Mucosa of stomach (tissue), 1 donor: ENCODE results near the gene BTNL8.

Experiments
- H3K27me3 ChIP-seq: one replicate; pipeline ENCODE4 v1.7.0; 2013; ENCODE audit warnings: mild to moderate bottlenecking, low read length; ENCODE audit not compliant: control insufficient read depth, insufficient read depth
- H3K36me3 ChIP-seq: one replicate; pipeline ENCODE4 v1.7.0; 2013; ENCODE audit warnings: low read length; ENCODE audit not compliant: control insufficient read depth, insufficient read depth
- H3K4me1 ChIP-seq: one replicate; pipeline ENCODE4 v1.7.0; 2013; ENCODE audit warnings: mild to moderate bottlenecking, low read length; ENCODE audit not compliant: control insufficient read depth, insufficient read depth
- H3K4me3 ChIP-seq: one replicate; pipeline ENCODE4 v1.7.0; 2013; ENCODE audit warnings: low read length
- H3K9ac ChIP-seq: one replicate; pipeline ENCODE4 v1.7.0; 2013; ENCODE audit warnings: mild to moderate bottlenecking, low read length, moderate library complexity
- H3K9me3 ChIP-seq: one replicate; pipeline ENCODE4 v1.7.0; 2013; ENCODE audit warnings: mild to moderate bottlenecking, low read length, moderate library complexity; ENCODE audit not compliant: control insufficient read depth
- donor health status: Pancreatic carcinoma.

The BTNL8 gene

GRCh38 chr5:180900178-180900577, 1.2 kb downstream of the BTNL8 start:
- Histone ChIP-seq H3K4me1 (peaks cover 19% of the 10 kb centered on the region), H3K36me3 (no peaks in the 10 kb centered on the region), H3K9me3 (no peaks in the 10 kb centered on the region), H3K27me3 (no peaks in the 10 kb centered on the region), H3K9ac (no peak overlapping the region), H3K4me3 (peak overlapping the region; percentile 29)

DNA sequence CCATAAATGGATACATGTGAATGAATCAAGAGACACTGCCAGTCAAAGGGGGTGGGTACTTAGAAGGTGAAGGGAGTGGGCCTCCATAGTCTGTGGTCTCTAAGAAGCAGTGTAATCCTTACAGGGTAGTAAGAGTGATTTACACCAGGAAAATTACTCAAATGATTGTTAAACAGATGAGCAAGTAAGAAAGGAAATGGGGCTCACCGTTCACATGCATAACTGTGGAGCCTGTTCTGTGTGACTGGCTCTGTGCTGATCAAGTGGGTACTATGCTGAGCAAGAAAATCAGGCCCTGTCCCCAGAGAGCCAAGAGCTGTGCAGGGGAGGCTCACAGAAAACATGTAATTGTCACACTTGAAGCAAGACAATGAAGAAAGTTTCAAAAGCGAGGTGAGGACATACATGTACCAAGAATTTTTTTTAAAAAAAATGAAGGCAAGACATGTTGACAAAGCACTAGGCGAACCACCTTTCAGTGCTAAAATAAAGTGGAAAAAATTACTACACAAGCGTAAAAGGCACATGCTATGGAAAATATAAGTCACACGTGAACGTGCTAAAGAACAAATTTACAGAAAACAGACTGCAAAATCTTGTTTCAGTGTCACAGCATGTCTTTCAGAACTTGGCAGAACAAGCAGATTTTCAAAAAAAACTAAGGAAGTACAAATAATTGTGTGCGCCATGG, 2.5 kb downstream of the BTNL8 start:
- peaks cover 19% of the 10 kb centered on the region for H3K4me1 ChIP-seq
- no peaks in the 10 kb centered on the region for H3K27me3 ChIP-seq
- no peaks in the 10 kb centered on the region for H3K9me3 ChIP-seq
- H3K4me3 ChIP-seq = no peak overlapping the region
- H3K36me3 ChIP-seq = no peaks in the 10 kb centered on the region
- H3K9ac ChIP-seq = no peak overlapping the region

GRCh38 chr5:180908400-180908799, 9.4 kb downstream of the BTNL8 start:
- Histone ChIP-seq H3K36me3 (no peaks in the 10 kb centered on the region), H3K9ac (no peak overlapping the region)

DNA sequence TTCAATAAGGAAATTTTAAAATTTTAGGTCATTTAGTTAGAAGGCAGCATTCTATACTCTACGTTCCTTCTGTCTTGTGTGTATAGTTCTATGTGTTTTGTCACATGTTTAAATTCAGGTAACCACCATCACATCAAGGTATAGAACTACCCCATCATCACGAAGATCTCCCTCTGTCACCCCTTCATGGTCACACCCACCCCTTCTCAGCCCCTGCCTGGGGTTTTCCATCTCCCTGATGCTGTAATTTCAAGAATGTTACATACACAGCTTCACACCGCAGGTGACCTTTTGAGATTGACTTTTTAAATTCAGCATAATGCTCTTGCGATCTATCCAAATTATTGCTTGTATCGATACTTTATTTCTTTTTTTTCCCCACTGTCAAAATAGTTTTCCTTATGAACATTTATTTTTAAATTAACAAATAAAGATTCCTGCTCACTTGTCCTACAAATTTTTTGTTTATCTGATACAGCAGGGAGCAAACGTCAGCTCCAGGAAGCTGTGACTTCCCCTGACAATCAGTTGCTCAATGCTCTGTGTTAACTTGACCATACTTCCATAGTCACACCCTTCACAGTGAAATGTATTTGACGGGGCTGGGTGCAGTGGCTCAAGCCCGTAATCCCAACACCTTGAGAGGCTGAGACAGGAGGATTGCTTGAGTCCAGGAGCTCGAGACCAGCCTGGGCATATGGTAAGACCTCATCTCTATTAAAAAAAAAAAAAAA, 10.2 kb downstream of the BTNL8 start:
- peaks cover 26% of the 10 kb centered on the region for H3K4me1 ChIP-seq
- H3K36me3 ChIP-seq = no peaks in the 10 kb centered on the region
- no peak overlapping the region for H3K9ac ChIP-seq
- H3K27me3 ChIP-seq = no peaks in the 10 kb centered on the region
- H3K9me3 ChIP-seq = no peaks in the 10 kb centered on the region
- H3K4me3 ChIP-seq = no peak overlapping the region

More at GRCh38 chr5:180908400-180908799, 9.4 kb downstream of the BTNL8 start:
- Histone ChIP-seq H3K9me3 (no peaks in the 10 kb centered on the region), H3K4me1 (peaks cover 26% of the 10 kb centered on the region), H3K27me3 (no peaks in the 10 kb centered on the region), H3K4me3 (no peak overlapping the region)

- H3K9ac ChIP-seq = no peak overlapping the region
- no peaks in the 10 kb centered on the region for H3K9me3 ChIP-seq
- no peaks in the 10 kb centered on the region for H3K36me3 ChIP-seq
- no peak overlapping the region for H3K4me3 ChIP-seq
- no peaks in the 10 kb centered on the region for H3K27me3 ChIP-seq
- H3K4me1 ChIP-seq = peaks cover 26% of the 10 kb centered on the region
These were observed 10.8 kb downstream of the BTNL8 start for GRCh38 chr5:180909782-180910181.

DNA sequence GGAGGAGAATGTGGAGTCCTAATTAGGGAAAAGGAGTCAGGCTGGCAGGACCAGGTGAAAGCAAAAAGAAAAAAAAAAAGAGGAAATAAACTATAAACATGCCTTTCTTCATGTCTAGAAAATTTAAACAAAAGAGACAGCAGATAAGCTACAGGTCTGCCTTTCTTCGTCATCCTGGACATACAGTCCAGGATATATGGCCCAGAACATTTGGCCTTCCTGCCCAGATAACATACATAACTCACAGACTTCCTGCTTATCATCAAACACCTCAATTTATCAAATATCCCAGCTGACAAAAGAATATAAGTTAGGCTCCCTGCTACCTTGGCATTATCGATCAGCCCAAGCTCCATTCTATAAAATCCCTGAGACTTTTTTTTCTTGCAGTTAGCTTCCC, 11.2 kb downstream of the BTNL8 start:
- no peaks in the 10 kb centered on the region for H3K9me3 ChIP-seq
- H3K9ac ChIP-seq = no peak overlapping the region

DNA sequence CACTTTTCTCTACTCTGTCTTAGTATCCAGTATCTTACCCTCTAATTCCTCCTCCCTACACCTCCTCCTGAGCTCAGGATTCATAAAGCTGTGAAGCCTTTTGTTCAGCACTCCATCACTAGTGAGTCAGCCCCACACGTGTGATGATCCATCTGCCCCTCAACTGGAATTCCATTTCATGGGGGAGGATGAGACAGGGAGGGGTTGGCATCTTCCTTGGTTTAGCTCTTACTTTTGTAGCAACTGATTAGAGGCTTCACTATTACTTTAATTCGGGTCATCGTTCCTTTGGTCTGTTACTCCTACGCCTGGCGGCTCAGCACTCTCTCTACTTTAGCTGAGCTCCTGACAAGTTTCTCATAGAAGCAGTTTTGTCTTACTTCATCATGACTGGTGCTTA, 11.8 kb downstream of the BTNL8 start:
- Histone ChIP-seq H3K4me1 (peaks cover 26% of the 10 kb centered on the region), H3K9ac (no peak overlapping the region), H3K9me3 (no peaks in the 10 kb centered on the region), H3K27me3 (no peaks in the 10 kb centered on the region), H3K4me3 (no peak overlapping the region), H3K36me3 (no peaks in the 10 kb centered on the region)

More for the DNA sequence above, 11.2 kb downstream of the BTNL8 start:
- H3K4me1 ChIP-seq = peaks cover 26% of the 10 kb centered on the region
- H3K4me3 ChIP-seq = no peak overlapping the region
- no peaks in the 10 kb centered on the region for H3K27me3 ChIP-seq
- no peaks in the 10 kb centered on the region for H3K36me3 ChIP-seq

GRCh38 chr5:180914646-180915045, 15.7 kb downstream of the BTNL8 start:
- H3K9ac ChIP-seq = no peak overlapping the region
- peaks cover 18% of the 10 kb centered on the region for H3K4me1 ChIP-seq
- H3K27me3 ChIP-seq = no peaks in the 10 kb centered on the region
- no peak overlapping the region for H3K4me3 ChIP-seq
- no peaks in the 10 kb centered on the region for H3K9me3 ChIP-seq
- H3K36me3 ChIP-seq = no peaks in the 10 kb centered on the region

DNA sequence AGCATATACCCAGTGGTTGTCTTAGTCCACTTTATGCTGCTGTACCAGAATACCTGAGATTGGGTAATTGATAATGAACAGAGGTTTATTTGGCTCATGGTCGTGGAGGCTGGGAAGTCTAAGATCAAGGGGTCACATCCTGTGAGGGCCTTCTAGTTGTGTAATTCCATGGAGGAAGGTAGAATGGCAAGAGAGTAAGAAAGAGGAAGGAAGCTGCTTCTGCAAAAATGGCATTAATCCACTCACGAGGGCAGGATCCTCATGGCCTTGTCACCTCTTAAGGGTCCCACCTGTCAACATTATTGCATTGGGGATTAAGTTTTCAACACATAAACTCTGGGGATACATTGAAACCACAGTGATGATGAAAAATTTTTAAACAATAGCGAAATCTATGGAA, 17.0 kb downstream of the BTNL8 start:
- Histone ChIP-seq H3K9ac (no peak overlapping the region), H3K9me3 (no peaks in the 10 kb centered on the region), H3K27me3 (no peaks in the 10 kb centered on the region), H3K4me1 (peaks cover 5% of the 10 kb centered on the region), H3K36me3 (no peaks in the 10 kb centered on the region), H3K4me3 (no peak overlapping the region)

DNA sequence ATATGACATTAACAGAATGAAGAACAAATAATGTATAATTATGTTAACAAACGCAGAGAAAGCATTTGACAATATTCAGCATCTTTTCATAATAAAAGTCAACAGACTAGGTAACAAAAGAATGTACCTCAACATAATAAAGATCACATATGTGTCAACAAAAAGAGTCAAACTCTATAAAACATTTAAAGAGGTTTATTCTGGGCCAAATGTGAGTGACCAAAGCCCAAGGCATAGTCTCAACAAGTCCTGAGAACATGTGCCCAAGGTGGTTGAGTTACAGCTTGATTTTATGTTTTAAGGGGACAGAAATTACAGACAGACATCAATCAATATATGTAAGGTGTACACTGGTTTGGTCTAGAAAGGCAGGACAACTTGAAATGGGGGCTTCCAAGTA, 19.4 kb downstream of the BTNL8 start:
- no peaks in the 10 kb centered on the region for H3K9me3 ChIP-seq
- no peak overlapping the region for H3K4me3 ChIP-seq
- no peak overlapping the region for H3K9ac ChIP-seq
- H3K36me3 ChIP-seq = no peaks in the 10 kb centered on the region
- H3K4me1 ChIP-seq = no peaks in the 10 kb centered on the region
- H3K27me3 ChIP-seq = no peaks in the 10 kb centered on the region

- Histone ChIP-seq H3K4me3 (no peak overlapping the region), H3K36me3 (no peaks in the 10 kb centered on the region), H3K27me3 (no peaks in the 10 kb centered on the region), H3K9me3 (no peaks in the 10 kb centered on the region), H3K9ac (no peak overlapping the region), H3K4me1 (no peaks in the 10 kb centered on the region)
These were observed 21.8 kb downstream of the BTNL8 start for GRCh38 chr5:180920710-180921109.

GRCh38 chr5:180922932-180923331, 24.0 kb downstream of the BTNL8 start:
- Histone ChIP-seq H3K4me1 (no peaks in the 10 kb centered on the region), H3K9me3 (no peaks in the 10 kb centered on the region), H3K9ac (no peak overlapping the region), H3K4me3 (no peak overlapping the region), H3K36me3 (no peaks in the 10 kb centered on the region), H3K27me3 (no peaks in the 10 kb centered on the region)
